GM21529 (cell line): ENCODE measurements around the gene CDT1.

ENCODE experiments used
- ATAC-seq: cut with Tn5 transposase; IDR thresholded peaks from one replicate; pipeline ENCODE4 v1.9.1; 2021; ENCODE audit not compliant: unreplicated experiment

Gene CDT1

DNA sequence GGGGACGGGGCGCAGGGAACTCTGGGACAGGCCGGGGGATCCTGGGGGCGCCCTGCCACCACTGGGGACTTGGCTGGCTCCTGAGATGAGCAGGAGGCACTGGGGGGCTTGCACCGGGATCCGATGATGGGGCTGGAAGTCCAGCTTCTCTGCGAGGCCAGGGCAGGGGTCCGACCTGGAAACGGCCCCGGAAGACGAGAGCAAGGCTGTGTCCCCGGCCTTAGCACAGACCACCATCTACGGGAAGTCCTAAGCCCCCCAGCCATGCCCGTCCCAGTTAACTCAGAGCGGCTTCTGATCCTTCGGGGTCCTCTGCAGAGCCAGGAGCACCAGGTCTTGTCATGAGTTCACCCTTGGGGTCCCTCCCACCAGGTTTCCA, 573 bp downstream of the CDT1 start:
- ATAC-seq, result no peak

DNA sequence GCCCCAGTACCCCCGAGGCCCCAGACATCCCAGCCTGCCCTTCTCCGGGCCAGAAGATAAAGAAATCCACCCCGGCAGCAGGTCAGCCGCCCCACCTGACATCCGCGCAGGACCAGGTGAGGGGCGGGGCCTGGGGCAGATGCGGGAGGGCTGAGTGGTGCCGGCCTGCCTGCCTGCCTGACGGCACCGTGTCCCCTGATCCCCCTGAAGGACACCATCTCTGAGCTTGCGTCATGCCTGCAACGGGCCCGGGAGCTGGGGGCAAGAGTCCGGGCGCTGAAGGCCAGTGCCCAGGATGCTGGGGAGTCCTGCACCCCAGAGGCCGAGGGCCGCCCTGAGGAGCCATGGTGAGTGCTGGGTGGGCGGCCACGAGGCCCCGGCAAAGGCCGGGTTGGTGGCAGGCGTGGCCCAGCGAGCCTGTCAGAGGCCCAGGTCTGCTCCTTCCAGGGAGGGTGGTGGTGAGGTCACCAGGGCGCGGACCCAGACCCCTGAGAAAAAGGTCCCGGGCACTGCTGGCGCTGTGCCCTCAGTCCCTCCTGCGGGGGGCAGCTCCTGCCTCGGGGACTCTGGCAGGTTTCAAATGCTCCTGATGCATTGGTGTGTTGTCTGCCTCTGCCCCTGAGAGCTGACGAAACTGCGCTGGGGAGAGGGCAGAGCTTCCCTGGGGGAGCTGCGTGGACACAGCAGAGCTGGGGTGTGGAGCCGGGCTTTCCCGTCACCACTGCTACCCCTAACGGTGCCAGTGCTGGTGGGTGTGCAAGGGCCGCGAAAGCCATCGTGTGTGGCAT, 1.2 kb downstream of the CDT1 start:
- ATAC-seq, result no peak

DNA sequence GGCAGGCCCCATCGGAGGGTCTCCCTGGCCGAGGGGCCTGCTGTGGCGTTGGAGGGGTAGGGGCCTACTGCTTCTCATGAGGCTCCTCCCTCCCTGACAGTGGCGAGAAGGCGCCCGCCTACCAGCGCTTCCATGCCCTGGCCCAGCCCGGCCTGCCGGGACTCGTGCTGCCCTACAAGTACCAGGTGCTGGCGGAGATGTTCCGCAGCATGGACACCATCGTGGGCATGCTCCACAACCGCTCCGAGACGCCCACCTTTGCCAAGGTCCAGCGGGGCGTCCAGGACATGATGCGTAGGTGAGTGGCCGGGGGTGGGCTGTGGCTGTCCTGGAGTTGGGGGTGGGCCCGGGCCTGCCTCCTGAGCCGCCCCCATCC, 1.7 kb downstream of the CDT1 start:
- ATAC-seq, result no peak

DNA sequence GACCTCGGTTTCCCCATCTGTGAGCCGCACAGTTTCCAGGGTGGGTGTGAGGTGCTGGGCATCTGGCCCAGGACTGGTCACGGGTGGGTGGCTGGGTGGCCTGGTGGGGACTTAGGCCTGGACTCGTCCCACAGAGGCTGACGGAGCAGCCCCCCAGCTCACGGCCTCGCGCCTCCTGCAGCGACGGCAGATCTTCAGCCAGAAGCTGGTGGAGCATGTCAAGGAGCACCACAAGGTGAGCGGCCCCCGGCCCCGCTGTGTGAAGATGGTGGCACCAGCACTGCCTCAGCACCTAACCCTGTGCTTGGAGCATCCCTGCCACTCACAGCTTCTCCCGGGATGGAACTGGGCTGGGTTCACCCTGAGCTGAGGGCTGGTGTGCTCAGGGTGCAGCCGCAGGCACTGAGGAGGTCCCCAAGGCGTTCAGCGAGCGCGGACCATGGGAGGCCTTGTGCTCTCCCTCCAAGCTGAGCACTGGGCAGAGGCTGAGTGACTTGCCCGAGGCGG, 2.4 kb downstream of the CDT1 start:
- ATAC-seq, result no peak

DNA sequence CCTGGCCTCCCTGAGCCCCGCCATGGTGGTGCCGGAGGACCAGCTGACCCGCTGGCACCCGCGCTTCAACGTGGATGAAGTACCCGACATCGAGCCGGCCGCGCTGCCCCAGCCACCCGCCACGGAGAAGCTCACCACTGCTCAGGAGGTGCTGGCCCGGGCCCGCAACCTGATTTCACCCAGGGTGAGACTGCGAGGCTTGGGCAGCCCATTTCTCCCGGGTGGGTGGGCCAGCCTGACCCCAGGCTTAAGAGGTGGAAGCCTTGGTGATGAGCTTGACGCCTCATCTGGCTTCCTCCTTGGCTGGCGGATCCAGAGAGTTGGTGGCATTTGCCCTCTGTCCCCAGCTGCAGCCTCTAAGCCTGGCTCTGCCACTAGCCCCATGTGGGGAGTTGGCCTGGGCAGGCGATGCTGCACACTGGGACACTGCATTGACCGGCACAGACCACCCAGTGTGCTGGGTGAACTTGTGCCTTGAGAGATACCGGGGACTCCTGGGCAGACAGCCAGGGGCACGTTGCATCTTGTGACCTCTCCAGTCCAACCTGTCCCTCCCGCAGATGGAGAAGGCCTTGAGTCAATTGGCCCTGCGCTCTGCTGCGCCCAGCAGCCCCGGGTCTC, 3.0 kb downstream of the CDT1 start:
- ATAC-seq, result no peak

DNA sequence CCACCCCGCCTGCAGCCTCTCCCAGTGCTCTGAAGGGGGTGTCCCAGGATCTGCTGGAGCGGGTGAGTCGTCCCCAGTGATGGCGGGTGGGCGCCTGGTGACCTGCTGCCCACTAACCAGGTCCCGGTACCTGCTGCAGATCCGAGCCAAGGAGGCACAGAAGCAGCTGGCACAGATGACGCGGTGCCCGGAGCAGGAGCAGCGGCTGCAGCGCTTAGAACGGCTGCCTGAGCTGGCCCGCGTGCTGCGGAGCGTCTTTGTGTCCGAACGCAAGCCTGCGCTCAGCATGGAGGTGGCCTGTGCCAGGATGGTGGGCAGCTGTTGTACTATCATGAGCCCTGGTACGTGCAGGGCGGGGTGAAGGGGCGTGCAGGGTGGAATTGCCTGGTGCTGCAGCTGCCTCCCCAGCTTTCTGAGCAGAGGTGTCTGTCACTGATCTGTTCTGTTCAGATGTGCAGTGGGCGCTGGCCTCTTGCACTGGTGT, 3.6 kb downstream of the CDT1 start:
- ATAC-seq, result no peak

DNA sequence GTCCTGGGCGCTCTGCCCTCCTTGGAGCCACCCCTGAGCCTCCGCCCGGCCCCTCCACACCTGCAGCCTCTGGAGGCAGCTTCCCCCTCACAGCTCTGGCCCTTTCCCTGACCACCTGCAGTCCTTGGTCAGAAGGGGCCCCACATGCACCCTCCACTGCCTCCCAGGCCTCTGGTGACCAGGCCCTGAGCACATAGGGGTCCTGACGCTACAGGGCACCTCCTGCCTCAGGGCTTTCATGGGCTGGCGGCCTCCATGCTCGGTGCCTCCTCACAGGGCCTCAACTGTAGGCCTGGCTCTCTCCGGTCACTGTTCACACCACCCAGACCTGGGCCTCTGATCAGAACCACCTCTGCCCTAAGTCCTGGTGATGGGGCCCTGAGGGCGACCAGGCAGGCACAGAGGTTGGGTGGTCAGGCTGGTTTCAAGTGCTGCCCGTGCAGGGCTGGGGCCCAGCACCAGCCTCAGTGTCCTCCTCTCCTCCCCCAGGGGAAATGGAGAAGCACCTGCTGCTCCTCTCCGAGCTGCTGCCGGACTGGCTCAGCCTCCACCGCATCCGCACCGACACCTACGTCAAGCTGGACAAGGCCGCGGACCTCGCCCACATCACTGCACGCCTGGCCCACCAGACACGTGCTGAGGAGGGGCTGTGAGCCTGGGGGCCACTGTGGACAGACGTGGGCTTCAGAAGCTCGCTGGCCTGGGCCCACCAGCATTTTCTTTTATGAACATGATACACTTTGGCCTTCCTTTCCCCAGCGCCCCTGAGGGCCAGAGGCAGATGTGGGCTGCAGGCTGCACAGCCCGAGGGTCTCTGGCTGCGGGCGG, 4.3 kb downstream of the CDT1 start:
- no peak for ATAC-seq

DNA sequence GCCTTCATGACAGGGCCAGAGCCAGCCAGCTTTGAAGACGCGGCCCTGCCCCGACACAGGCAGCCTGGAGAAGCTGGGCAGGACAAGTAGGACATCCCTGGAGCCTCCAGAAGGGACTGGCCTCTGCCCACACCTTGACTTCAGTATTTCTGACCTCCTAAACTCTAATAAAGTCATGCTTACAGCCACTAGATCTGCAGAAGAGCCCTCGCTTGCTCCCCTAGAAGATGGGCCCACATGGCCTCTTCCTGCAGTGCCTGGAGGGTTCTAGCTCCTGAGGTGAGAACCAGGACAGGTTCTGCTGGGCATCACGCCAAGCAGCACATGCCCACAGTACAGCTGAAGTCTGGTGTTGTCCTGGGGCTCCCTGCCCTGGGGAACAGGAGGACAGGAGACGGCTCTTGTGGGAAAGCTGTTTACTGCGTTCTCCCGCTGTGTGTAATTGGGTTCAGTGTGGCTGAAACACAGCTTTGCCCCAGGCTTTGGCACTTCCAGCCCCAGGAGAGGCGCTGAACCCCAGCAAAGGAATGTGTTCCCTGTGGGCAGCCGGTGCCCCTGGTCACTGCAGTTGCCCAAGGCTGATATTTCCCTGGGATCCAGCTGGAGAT, 5.6 kb downstream of the CDT1 start:
- ATAC-seq, result no peak

DNA sequence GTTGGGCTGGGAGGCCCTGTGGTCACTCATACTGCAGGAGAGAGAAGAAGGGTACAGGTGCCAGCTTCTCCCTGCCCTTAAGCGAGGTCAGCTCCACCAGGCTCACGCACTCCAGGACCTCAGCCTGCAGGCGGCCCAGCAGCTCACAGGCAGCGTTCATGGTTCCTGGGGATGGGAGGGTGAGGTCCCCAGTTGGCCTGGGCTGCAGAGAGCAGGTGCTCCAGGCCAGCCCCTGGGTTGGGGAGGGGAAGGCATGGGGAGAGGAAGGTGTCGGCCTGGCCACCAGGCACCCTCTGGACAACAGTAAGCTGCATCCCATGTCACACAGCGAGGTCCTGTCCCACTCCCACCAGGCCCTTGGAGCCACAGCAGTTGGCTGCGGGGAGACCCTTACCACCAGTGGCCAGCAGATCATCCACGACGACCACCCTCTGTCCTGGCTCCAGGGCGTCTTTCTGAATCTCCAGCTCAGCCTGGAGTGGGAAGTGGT, 6.1 kb downstream of the CDT1 start:
- ATAC-seq, result no peak

DNA sequence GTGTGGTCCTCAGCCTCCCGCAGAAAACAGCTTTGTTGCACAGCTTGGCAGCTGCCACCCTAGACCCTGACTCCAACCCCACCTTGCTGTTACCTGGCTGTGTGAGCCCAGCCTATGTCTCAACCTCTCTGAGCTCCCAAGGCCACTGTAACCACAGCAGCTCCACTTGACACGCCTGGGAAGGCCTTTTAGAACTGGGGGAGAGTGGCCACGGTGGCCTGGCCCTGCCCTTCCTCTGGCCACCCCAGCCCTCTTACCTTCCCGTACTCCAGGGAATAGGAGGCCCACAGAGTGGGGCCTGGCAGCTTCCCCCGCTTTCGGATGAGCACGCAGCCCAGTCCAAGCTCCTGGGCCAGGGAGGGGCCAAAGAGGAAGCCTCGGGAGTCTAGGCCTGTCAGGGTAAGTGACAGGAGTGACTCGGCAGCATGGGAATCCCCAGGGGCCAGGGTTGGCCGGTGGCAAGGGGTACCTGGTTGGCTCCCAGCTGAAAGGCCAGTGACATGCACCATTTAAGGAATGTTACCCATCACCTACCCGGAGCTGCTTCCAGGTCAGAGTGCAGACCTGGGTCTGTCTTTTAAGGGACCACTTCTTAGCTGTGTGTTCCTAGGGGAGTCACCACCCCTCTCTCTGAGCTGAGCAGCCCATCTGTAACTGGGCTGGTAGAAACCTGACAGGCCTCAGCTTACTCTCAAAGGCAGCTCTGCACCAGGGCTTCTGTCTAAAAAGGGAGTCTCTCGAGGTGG, 6.8 kb downstream of the CDT1 start:
- no peak for ATAC-seq

DNA sequence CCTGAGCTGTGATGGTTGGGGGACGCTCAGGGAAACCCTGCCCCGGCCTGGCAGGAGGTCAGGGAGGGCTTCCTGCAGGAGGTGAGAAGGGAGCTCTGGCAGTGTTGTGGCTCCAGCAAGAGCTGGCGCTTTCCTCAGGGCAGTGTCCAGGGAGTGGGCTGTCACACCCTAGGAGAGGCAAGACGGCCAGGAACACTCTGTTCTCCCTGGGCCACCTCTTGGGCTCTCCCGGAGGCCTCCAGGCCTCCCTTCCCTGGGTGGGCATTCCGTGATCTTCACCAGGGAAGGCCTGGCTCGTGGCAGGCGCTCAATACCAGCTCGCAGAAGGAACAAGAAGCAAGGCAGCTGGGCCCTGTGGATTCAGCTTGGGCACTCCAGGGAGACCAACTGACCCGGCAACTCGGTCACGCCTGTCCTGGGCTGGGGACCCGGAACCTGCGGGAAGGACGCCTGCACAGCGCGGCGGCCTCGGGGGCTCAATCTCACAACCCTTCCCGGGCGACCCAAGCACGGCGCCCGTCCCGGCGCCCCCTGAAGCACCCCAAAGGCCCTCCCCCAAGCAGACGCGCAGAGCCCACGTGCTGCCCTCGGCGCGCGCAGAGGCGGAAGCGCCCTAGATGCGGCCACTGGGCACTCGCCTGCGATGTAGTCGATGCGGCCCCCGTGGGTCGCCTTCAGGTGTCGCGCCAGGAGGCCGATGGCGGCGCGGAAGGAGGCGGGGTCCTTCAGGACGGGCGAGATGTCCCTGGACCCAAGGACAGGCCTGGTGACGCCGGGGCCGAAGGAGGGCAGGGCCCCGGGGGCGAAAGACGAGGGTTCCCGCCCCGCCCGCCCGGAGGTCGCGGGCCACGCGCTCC, 7.6 kb downstream of the CDT1 start:
- ATAC-seq, result peak; percentile 44

DNA sequence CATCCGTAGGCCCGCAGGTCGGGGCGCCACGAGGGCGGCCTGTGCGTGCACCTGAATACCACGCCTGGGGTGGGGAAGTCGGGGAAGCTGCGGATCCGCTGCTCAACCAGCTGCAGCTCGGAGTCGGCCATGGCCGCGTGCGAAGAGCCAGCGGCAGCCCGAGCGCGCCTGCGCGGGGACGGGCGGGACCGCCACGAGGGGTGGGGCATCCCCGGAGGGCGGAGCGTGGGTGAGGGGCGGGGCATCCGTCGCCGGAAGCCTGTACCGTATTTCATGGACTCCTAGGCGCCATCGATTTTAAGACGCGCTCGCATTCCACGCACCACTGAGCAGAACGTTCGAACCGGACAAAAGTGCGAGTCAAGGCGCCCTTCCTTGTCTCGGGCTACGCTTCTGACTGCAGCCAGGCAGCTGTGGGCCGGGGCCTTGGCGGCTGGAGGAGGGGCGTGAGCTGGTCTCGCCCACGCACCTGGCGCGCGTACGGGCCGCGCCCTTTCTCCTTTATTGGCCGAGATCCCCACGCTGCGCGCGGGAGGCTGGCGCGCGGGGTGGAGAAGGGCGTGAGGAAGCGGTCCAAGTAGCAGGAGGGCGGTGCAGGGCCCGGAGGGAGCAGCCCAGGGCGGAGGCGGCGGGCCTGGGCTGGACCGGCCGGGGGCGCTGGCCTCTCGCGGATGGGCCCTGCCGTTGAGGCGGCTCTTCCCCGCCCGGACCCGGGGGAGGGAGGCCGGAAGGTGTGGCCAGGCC, 8.4 kb downstream of the CDT1 start, which contains the start of gene APRT:
Gene APRT, minus strand, starts transcription at position 160 of the 744 bp plus-strand sequence. Its CDS starts 29 bp downstream, at position 131.
- peak; percentile 63 for ATAC-seq

DNA sequence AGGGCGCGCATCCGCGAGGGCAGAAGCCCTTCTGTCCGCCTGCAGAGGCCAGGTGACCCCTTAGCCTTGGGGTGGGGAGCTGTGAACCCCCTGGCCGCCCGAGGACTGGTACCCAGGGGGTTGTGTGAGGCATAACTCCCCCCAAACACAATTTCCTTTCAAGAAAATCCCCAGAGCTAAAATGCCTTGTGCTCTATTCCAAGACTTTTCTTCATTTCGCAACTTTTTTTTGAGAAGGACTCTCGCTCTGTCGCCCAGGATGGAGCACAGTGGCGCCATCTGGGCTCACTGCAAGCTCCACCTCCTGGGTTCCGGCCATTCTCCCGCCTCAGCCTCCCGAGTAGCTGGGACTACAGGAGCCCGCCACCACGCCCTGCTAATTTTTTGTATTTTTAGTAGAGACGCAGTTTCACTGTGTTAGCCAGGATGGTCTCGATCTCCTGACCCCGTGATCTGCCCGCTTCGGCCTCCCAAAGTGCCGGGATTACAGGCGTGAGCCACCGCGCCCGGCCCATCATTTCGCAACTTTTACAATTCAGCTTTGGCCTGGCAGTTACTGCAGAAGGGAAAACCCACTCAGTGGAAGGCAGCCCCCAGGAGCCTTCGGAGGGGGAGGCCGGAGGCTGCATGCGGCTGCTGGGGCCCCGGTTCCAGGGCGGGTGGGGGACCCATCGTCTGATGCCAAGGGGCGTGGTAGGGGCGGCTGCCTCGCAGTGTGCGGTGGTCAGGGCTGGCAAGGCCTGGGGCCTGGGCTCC, 9.1 kb downstream of the CDT1 start:
- ATAC-seq, result no peak

DNA sequence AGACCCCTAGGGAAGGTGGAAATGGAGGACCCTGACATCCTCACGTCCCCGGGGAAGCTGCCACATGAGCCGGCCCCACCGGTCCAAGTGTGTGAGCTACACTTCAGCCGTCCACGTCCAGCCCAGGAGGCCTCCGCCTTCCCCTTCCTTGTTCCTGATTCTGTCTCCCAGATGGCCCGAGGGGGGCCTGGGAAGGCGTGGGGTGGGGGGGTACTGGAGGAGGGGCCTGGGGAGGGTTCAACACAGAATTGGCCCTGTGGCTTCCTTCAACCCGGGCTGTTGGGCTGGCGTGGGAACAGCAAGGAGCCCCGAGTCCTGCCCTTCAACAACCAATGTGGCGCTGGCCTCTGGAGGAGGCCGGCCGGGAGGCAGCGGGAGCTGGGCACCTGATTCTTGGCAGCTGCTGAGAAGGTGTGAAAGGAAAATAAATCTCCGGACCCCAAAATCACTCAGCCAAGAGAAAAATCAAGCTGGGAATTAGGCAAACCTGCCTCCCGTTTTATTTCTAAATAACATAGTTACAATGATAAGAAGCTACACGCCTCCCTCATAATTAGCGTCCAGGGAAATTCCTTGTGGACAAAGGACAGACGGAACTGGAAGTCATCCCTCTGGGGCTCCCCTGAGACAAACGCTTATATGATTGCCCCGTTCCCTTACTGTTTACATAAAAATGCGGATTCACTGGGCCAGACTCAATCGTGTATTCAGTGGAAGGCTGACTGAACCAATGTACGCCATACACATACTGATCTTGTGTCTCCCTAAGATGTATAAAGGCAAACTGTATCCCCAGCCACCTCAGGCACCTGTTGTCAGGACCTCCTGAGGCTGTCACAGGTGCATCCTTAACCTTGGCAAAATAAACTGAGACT, 9.9 kb downstream of the CDT1 start:
- ATAC-seq, result no peak

DNA sequence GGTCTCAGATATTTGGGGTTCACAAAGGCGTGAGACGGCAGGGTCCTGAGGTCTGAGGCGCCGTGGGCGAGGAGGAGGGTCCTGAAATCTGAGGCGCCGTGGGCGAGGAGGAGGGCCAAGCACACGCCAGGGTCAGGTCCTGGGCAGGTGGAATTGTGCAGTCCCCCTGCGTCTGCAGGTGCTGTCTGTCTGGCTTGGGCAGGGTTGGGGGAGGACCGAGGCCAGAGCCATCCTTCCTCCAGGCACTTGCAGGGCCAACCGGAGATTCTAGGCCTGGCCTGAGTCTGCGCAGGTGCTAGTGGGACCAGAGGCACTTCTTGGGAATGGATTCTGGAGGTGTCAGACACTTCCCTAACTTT, 10.5 kb downstream of the CDT1 start:
- no peak for ATAC-seq

DNA sequence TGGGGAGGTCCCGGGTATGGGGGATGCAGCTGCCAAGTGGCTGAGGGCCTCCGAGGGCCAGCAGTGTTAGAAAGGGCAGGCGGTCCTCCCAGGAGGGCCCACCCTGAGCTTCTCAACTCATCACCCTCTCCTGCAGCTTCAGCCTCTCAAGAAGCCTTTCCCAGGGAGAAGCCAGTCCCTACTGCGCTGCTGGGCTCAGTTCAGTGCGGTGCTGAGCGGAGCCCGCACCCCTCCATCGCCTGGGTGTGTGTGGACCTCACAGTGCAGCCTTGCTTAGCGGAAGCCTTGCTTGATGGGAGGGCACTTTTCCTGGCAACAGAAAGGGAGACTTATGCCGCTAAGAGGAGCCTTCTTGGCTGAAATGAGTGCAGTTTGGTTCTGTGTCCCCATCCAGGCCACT, 11.6 kb downstream of the CDT1 start:
- ATAC-seq, result no peak
